Stimulated activated CD8-positive, alpha-beta memory T cell treated with anti-CD3 and anti-CD28 coated beads, Interleukin-15, amount 100 ng/mL, for 4 hours (primary cell): Measurements from ENCODE around the gene DEGS2.
"Not testable (repeated sequence)": the region's sequence is repeated elsewhere in the genome, so short reads cannot be mapped to it uniquely, and the experiment has no call there.

Experiments used
- DNase-seq, 2 donors: peaks; one replicate each; pipeline ENCODE4 v3.0.0-alpha.2; 2020; ENCODE audit warnings: low read depth in 2 of 2

DEGS2 gene

GRCh38 chr14:100178691-100179090, 19.2 kb upstream of the DEGS2 start:
- DNase-seq: no peak

GRCh38 chr14:100176811-100177327, 17.4 kb upstream of the DEGS2 start:
- DNase-seq: no peak

GRCh38 chr14:100173353-100173752, 13.9 kb upstream of the DEGS2 start:
- DNase-seq: no peak

GRCh38 chr14:100172811-100173210, 13.4 kb upstream of the DEGS2 start:
- no peak for DNase-seq

- no peak for DNase-seq
Observed at GRCh38 chr14:100170880-100171279, 11.4 kb upstream of the DEGS2 start.

DNA sequence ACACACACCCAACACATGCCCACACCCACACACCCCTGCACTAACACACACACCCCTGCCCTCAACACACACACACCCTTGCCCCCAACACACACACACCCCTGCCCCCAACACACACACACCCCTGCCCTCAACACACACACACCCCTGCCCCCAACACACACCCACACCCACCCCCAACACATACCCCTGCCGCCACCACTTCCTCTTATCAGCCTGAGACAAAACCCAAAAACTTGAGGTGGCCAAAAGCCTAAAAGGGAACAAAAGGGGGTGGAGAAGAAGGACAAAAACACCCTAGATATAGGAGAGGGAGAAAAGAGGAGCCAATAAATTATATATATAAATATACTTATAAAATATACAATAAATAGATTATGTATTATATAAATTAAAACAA, 9.1 kb upstream of the DEGS2 start:
- no peak for DNase-seq

DNA sequence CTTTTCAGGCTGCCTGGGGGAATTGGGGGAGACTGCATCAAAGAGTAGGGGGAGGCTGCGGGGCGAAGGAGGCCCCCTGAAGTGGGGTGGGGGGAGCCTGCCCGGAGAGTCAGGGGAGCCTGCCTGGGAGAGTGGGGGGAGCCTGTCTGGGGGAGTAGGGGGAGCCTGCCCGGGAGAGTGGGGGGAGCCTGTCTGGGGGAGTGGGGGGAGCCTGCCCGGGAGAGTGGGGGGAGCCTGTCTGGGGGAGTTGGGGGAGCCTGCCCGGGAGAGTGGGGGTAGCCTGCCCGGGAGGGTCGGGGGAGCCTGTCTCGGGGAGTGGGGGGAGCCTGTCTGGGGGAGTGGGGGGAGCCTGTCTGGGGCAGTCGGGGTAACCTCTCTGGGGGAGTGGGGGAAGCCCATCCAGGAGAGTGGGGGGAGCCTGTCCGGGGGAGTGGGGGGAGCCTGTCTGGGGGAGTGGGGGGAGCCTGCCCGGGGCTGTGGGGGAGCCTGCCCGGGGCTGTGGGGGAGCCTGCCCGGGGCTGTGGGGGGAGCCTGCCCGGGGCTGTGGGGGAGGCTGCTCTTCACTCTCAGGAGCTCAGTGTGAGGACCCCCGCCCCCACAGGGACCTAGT, 6.5 kb upstream of the DEGS2 start:
- DNase-seq: no peak

DNA sequence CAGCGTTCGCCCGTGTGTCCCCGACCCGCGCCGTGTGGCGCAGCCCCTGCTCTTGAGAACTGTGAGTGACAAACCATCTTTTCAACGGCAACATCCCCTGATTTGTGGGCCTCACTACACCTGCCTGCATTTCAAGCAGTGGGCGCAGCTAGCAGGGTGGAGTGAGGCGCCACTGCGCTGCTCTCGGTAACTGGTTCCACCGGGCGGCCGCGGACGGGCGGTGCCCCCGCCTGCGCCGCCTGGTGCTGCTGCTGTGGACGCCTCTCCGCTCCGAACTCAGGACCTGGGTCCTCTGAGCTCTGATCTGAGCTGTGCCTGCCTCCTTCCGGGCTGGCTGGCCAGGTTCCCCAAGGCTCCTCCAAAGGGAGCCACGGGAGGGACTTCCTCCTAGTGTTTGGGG, 5.9 kb upstream of the DEGS2 start:
- no peak for DNase-seq

GRCh38 chr14:100160534-100160916, 1.1 kb upstream of the DEGS2 start:
- DNase-seq: no peak

DNA sequence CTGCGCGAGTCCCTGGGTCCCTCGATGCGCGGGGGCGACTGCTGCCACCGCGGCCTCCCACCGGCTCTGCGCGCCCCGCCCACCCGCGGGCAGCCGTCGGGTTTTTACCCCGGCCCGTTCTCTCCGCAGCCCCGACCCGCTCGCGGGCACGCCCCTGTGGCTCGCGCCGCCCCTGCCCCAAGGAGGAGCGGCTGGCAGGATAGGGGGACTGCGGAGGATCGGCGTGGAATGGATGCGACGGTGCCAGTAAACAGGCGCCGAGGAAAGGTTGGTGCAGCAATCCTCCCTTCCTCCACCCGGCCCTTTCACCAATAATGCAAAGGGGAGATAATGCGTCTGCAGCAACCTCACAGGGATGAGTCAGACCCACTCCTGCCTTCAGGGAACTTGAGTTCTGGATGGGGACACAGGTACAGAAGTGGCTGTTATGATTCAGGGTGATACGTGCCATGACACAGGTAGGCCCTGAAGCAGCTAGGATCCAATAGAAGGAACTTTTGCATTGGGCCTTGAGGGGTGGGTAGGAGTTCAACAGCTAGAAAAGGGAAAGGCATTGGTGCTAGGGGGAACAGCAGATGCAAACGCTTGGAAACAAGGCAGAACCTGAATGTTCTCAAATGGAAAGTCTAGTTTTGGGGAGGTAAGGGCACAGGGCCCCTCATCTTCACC, 554 bp upstream of the DEGS2 start:
- no peak for DNase-seq

GRCh38 chr14:100158566-100159093, 815 bp downstream of the DEGS2 start:
- no peak for DNase-seq

GRCh38 chr14:100157548-100158232, 1.8 kb downstream of the DEGS2 start:
- not testable (repeated sequence) for DNase-seq

DNA sequence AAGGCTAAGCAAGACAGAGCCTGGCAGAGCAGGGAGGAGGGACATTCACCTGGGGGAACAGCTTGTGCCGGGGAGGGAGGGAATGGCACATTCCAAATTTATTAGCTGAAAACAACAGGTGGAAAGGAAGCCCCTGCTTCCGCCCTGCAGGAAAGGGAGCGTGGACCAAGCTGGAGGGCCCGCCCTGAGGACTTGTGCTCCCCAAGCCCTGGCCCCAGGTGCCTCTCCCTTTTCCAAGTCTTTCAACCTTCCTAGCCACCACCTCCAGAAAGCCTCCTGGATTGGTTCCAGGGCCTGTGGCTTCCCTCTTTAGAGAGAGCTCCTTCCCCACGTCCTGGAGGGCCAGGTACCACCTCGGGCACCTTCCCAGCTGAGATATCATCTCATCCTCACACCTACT, 2.7 kb downstream of the DEGS2 start:
- no peak for DNase-seq

DNA sequence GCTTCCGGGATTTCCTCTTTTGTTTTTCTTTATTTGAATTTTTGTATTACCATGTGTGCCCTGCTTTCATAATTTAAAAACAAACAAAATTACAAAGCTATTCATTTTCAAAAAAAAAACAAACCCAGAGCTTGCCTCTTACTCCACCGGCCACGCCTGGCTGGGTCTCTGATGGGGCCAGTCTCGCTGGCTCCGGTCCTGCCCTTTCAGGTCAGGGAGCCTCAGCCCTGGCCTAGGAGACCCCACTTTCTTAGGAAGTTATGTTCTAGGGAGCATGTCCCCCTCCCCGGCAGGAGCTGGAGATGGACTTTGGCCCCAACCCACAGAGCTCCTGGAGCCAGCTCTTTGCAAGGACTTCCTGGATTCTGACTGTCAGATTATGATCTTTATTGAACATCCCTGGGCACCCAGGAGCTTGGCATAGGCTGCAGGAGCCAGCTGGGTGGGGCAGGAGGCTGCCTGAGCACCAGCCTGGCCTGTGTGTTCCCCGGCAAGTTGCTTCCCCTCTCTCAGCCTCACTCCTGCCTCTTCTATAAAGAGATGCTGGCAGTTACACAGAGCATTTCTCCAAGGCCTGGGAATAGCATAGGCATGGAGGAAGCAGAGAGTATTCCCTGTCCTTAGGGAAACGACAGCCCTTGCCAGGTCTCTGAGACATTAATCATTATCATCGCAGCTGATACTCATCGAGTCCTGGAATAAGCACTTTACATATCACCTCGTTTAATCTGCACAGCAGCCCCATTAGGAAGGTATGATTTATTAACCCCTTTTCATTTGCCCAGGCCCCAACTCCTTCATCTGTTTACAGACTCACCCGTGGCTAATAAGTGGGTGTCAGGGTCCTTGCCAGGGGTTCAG, 3.5 kb downstream of the DEGS2 start:
- no peak for DNase-seq

- no peak for DNase-seq
Observed at GRCh38 chr14:100155049-100155621, 4.3 kb downstream of the DEGS2 start.

DNA sequence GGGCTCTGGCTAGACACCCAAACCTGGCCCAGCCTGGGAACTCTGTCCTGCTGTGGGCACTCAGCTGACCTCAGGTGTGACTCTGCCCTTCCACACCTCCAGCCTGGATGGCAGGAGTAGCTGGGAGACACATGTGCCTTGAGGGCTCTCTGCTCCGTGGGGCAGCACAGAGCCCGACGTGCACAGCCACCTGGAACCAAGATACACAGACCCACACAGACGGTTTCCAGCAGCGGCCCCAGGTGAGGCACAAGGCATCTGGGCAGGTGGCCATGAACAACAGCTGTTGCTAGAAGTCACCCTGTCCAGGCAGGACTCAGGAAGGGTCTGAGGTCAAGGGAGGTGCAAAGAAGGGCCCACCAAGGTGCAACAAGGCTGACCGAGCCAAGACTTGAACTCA, 5.9 kb downstream of the DEGS2 start:
- no peak for DNase-seq

DNA sequence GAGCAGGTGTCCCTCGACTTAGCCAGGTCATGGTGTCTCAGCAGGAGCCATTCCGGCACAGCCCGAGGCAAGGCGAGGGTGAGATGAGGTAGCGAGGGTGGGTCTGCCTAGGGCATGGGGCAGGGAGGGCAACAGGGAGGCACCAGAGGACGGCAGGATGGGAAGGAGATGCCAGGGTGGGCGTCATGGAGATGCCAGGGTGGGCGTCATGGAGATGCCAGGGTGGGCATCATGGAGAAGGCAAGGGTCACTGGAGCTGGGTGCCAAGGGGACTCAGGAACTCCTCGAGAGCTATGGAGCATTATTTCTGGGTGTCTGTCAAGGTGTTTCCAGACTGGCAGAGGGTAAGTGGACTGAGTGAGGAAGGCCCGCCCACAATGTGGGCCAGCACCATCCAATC, 7.4 kb downstream of the DEGS2 start:
- DNase-seq: no peak

DNA sequence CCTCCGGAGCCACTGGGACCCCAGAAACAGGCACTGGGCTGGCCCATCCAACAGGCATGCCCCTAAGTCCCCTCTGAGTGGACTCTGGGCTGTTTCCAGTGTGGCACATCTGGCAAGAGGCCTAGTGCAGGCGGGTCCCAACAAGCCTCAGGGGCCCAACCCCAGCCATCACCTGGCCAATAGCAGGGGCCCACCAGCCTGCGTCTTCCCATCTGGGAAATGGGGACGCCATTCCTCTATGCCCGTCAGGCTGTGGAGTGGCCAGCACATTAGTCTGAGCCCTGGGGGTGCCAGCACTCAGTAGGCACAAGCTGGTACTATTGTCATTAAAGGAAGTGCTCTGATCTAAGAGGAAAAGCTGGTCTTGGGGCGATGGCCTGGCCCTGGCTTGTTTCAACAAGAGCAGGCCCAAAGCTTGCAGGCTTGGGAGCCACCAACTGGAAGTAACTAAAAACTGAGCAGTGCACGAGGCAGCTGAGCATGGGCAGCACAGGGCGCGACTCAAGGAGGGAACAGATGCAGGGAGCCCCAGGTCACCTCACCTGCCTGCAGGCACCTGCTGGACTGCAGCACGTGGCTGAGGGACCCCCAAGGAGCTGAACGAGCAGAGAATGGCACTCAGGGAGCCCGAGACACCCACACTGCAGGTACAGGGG, 8.4 kb downstream of the DEGS2 start:
- DNase-seq: no peak

DNA sequence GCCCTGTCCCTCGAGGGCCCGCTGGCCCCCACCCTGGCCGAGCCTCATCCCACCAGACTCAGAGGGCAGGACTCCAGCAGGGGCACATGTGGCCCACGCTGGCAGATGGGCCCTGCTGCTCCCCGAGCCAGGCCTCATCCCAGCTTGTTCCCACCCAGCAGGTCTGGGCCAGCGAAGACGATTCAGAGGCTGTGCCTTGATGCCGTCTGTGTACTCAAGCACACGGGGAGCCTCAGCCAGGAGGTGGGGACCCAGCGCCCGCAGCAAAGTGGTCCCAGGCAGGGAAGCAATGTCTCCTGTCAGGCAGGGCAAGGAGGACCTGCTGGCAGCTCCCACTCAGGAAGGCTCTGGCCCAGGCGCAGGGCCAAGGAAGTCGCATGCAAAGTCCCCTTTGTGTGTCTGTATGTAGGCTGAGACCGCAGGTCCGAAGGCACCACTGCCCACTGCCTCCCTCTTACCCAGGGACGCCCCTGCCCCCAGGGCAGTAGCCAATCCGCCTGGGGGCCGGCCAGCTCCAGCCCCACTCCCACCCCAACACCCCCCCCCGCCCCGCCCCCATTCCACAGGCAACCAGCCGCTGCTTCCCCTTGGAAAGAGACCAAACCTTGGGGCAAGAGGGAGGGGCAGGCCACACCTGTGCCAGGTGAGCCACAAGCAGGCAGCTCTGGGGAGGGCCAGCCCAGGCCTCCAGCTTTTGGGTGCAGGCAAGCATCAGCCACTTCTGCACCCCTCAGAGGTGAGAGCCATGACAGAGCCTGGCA, 9.4 kb downstream of the DEGS2 start:
- DNase-seq: no peak
